Retinal pigment epithelial cell (primary cell): ENCODE data around the gene SRCIN1.

Source experiments
- DNase-seq: peaks from one replicate; pipeline ENCODE4 v3.0.0-alpha.2; 2010; ENCODE audit warnings: low read depth
- H3K4me3 ChIP-seq: 2 replicates; pipeline ENCODE4 v1.5.1; 2011; ENCODE audit warnings: mild to moderate bottlenecking, low read length, control low read depth, moderate library complexity
- TF ChIP-seq, protein P1 (sequence below): conservative IDR thresholded peaks from 2 replicates; pipeline ENCODE4 v1.5.1; 2011; ENCODE audit warnings: low read depth, low read length, control low read depth, inconsistent platforms

SRCIN1 gene

GRCh38 chr17:38539386-38539785 lies 66.4 kb downstream of the SRCIN1 start:
- no peak overlapping the region for H3K4me3 ChIP-seq
- TF ChIP-seq, protein P1, sequence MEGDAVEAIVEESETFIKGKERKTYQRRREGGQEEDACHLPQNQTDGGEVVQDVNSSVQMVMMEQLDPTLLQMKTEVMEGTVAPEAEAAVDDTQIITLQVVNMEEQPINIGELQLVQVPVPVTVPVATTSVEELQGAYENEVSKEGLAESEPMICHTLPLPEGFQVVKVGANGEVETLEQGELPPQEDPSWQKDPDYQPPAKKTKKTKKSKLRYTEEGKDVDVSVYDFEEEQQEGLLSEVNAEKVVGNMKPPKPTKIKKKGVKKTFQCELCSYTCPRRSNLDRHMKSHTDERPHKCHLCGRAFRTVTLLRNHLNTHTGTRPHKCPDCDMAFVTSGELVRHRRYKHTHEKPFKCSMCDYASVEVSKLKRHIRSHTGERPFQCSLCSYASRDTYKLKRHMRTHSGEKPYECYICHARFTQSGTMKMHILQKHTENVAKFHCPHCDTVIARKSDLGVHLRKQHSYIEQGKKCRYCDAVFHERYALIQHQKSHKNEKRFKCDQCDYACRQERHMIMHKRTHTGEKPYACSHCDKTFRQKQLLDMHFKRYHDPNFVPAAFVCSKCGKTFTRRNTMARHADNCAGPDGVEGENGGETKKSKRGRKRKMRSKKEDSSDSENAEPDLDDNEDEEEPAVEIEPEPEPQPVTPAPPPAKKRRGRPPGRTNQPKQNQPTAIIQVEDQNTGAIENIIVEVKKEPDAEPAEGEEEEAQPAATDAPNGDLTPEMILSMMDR: no peak
- no peak for DNase-seq

GRCh38 chr17:38538906-38539305 lies 66.8 kb downstream of the SRCIN1 start:
- no peak overlapping the region for H3K4me3 ChIP-seq
- no peak for DNase-seq
- TF ChIP-seq, protein P1: no peak

- DNase-seq: no peak
- no peak overlapping the region for H3K4me3 ChIP-seq
- TF ChIP-seq, protein P1: no peak
Observed at GRCh38 chr17:38536661-38537060, 69.1 kb downstream of the SRCIN1 start.

DNA sequence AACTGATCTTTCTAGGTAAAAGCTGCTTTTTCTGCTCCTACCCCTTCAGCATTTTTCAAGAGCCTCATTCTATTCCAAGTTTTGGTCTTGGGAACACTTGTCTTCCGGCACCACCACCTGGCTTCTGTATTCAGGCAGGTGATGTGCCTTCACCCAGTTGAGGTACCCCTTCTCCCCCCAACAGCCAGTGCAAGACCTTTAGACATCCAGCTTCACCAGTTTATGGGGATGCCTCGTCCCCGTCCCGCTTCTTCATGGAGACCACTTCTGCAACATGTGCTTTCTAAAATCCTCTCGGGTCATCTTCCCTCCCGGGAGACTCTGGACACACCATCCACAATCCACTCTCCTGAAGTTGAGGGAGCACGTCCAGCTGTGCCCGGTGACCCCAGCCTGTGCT lies 69.9 kb downstream of the SRCIN1 start:
- TF ChIP-seq, protein P1: no peak
- DNase-seq: no peak
- no peak overlapping the region for H3K4me3 ChIP-seq

DNA sequence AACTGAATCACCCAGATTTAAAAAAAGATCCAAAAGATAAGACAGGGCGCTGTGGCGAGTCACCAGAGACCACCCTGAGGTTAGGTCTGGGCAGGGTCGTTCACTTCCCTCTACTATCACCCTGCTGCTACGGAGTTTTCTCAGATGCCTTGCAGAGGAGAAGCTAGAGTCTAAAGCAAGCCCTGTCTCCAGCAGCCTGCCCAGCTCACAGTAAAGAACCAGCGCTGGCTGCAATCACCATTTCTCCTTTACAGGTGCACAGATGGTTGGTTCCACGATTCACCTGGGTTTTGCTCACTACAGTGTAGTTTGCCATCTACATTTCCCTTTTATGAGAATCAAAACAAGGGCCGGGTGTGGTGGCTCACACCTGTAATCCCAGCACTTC lies 71.3 kb downstream of the SRCIN1 start:
- TF ChIP-seq, protein P1: no peak
- no peak overlapping the region for H3K4me3 ChIP-seq
- no peak for DNase-seq

- H3K4me3 ChIP-seq: no peak overlapping the region
- no peak for DNase-seq
- TF ChIP-seq, protein P1: no peak
Observed at GRCh38 chr17:38533866-38534497, 71.8 kb downstream of the SRCIN1 start.

DNA sequence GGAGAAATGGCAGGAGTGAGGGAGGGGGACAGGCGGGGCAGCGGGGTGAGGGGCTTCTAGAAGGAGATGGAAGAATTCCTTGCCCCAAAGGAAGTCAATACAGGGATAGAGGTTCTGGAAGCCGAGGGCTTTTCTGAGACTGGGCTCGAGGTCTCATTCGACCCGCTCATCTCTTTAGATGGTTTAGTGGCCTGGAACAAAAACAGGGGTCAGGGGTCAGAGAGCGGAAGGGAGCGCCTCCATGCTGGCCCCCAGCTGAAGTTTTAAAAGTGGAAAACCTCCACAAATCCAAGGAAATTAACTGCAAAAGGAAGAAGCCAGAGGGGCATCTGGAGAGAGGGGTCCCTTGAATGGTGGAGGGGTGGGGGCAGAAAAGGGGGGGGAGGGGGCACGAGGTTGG lies 72.5 kb downstream of the SRCIN1 start:
- TF ChIP-seq, protein P1: no peak
- no peak overlapping the region for H3K4me3 ChIP-seq
- DNase-seq: no peak
